GM12892 (cell line): ENCODE results near the gene GAS5.

Experiments used
- POLR2A ChIP-seq: IDR thresholded peaks from 2 replicates; pipeline ENCODE4 v1.6.1; 2011; ENCODE audit warnings: low read depth, low read length, control low read depth
- POLR2AphosphoS5 ChIP-seq: IDR thresholded peaks from 2 replicates; pipeline ENCODE4 v1.6.1; 2011; ENCODE audit warnings: low read depth, low read length, control low read depth
- TAF1 ChIP-seq: IDR thresholded peaks from 2 replicates; pipeline ENCODE4 v1.6.1; 2011; ENCODE audit warnings: low read depth, mild to moderate bottlenecking, control low read depth, low read length, borderline replicate concordance

GRCh38 chr1:173857363-173857917 lies 10.3 kb downstream of the GAS5 start:
- TF ChIP-seq POLR2A (no peak), POLR2AphosphoS5 (no peak), TAF1 (no peak)
